ENCODE measurements around the gene SMAD6. TPM values are rescaled to one million over a fixed set of nuclear protein-coding genes. Genes with fewer than 3 reads are reported as not detected.
A peak's percentile ranks its signal among the peaks of the same experiment; 100 is the strongest.

The SMAD6 gene
- total RNA-seq, 1 donor from 2014 or later = 0.79 TPM

DNA sequence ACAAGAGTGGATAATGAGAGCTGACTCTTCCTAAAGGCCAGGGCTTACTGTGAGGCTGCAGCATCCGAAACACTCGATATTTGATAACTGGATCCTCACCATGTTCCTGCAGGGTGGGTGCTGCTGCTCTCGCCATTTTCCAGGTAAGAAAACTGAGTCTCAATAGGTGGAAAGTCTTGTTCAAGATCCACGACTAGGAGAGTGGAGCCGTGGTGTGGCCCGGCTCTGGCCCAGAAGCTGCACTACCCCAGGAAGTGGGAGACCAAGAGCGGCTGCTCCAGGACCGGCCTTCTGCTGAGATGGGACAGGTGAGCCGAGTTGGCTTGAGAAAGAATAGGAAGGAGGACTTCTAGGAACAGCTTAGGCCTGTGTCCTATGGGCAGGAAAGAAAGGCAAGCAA lies 121.6 kb downstream of the SMAD6 start:
- DNase-seq (ENCODE audit: low read depth) (no peak), FAIRE-seq (no peak)
- H3K36me3 ChIP-seq (ENCODE audit: control insufficient read depth, insufficient read depth, low read length) = no peaks in the 10 kb centered on the region
- H3K27me3 ChIP-seq (ENCODE audit: control insufficient read depth, insufficient read depth, low read length) = peaks cover 1% of the 10 kb centered on the region
- no peak for TF ChIP-seq CTCF (IDR thresholded peaks at IDR 0.05; ENCODE audit: insufficient read depth, low read length, severe bottlenecking)
- H3K4me3 ChIP-seq (ENCODE audit: low read depth, low read length) = no peak overlapping the region

DNA sequence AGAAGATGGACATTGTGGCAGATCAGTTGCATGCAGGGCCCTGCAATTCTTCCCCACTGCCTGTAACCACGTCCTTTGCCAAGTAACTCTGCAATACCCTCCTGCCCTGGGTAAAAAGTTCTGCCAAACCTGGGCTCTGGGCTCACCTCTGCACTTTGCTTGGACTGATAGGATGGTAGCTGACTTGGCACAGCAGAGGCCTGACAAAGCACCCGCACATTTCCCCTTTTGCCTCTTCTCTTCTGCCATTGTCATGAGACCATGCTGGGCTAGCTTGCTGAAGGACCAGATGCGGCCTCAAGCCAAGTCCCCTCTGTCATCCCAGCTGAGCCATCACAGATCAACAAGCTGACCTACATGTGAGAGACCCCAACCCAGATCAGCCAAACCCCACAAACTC lies 122.4 kb downstream of the SMAD6 start:
- H3K36me3 ChIP-seq (ENCODE audit: control insufficient read depth, insufficient read depth, low read length) = no peaks in the 10 kb centered on the region
- no peak overlapping the region for H3K4me3 ChIP-seq (ENCODE audit: low read depth, low read length)
- peak; percentile 72 for FAIRE-seq
- H3K27me3 ChIP-seq (ENCODE audit: control insufficient read depth, insufficient read depth, low read length) = peaks cover 1% of the 10 kb centered on the region
- no peak for TF ChIP-seq CTCF (IDR thresholded peaks at IDR 0.05; ENCODE audit: insufficient read depth, low read length, severe bottlenecking)
- no peak for DNase-seq (ENCODE audit: low read depth)

DNA sequence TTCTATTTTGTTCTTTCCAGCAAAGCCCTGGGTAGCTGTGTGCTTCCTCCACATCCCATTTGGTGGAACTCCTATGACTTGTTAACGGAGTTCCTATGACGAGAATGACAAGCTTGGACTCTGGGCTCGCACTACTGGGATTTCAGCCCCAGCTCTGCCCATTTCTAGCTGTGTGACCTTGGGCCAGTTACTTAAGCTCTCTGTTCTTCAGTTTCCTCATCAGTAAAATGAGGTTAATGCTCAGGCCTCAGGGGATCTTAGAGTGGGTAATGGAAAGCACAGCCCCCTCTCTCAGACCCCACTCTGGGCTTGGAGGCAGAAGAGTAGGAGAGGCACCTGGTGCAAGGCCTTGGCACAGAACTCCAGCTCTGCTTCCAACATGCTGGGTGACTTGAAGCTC lies 123.1 kb downstream of the SMAD6 start:
- FAIRE-seq = no peak
- no peak for TF ChIP-seq CTCF (IDR thresholded peaks at IDR 0.05; ENCODE audit: insufficient read depth, low read length, severe bottlenecking)
- no peaks in the 10 kb centered on the region for H3K36me3 ChIP-seq (ENCODE audit: control insufficient read depth, insufficient read depth, low read length)
- no peak for DNase-seq (ENCODE audit: low read depth)
- H3K4me3 ChIP-seq (ENCODE audit: low read depth, low read length) = no peak overlapping the region
- peaks cover 1% of the 10 kb centered on the region for H3K27me3 ChIP-seq (ENCODE audit: control insufficient read depth, insufficient read depth, low read length)

DNA sequence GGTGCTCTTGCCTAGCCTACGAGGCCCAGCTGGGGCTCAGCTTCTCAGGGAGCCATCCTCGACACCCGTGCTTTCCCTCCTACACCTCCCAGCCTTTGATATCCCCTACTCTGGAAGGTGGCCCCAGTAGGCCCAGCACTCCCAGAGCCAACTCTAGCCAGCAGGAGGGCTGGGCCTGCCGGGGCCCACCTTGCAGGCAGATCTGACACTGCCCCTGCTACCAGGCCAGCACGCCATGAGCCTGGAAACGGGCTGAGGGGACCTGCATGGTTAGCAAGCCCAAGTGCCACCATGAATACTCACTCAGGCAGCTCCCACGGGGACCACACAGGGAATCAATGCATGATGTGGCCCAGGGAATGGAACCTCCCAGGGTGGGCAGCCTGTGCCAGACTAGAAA lies 123.7 kb downstream of the SMAD6 start:
- Histone ChIP-seq H3K4me3 (ENCODE audit: low read depth, low read length) (no peak overlapping the region), H3K36me3 (ENCODE audit: control insufficient read depth, insufficient read depth, low read length) (no peaks in the 10 kb centered on the region), H3K27me3 (ENCODE audit: control insufficient read depth, insufficient read depth, low read length) (no peaks in the 10 kb centered on the region)
- no peak for FAIRE-seq
- DNase-seq (ENCODE audit: low read depth) = no peak
- TF ChIP-seq CTCF (IDR thresholded peaks at IDR 0.05; ENCODE audit: insufficient read depth, low read length, severe bottlenecking) = no peak

- DNase-seq (ENCODE audit: low read depth) = no peak
- no peak for FAIRE-seq
Observed at GRCh38 chr15:66826507-66826906, 124.5 kb downstream of the SMAD6 start.

More at GRCh38 chr15:66826507-66826906, 124.5 kb downstream of the SMAD6 start:
- H3K4me3 ChIP-seq (ENCODE audit: low read depth, low read length) = no peak overlapping the region
- no peaks in the 10 kb centered on the region for H3K27me3 ChIP-seq (ENCODE audit: control insufficient read depth, insufficient read depth, low read length)
- no peaks in the 10 kb centered on the region for H3K36me3 ChIP-seq (ENCODE audit: control insufficient read depth, insufficient read depth, low read length)
- TF ChIP-seq CTCF (IDR thresholded peaks at IDR 0.05; ENCODE audit: insufficient read depth, low read length, severe bottlenecking) = no peak

Data from bronchial epithelial cell (primary cell).